ENCODE measurements around the gene SLC7A5.
"Not testable (repeated sequence)": the region's sequence is repeated elsewhere in the genome, so short reads cannot be mapped to it uniquely, and the experiment has no call there.

SLC7A5 gene

GRCh38 chr16:87860553-87861299 lies 8.6 kb downstream of the SLC7A5 start:
- no peak for DNase-seq

GRCh38 chr16:87858151-87858993 lies 10.9 kb downstream of the SLC7A5 start:
- DNase-seq = not testable (repeated sequence)

- DNase-seq = no peak
Measured at GRCh38 chr16:87856791-87857228, 12.5 kb downstream of the SLC7A5 start.

GRCh38 chr16:87855852-87856715 lies 13.2 kb downstream of the SLC7A5 start:
- no peak for DNase-seq

GRCh38 chr16:87854907-87855683 lies 14.2 kb downstream of the SLC7A5 start:
- no peak for DNase-seq

GRCh38 chr16:87854053-87854906 lies 15.0 kb downstream of the SLC7A5 start:
- DNase-seq = no peak

- peak; percentile 33 to 66 (median 47) for DNase-seq
Measured at GRCh38 chr16:87853411-87854052, 15.8 kb downstream of the SLC7A5 start.

GRCh38 chr16:87851601-87852000 lies 17.7 kb downstream of the SLC7A5 start:
- no peak for DNase-seq

- no peak for DNase-seq
Measured at GRCh38 chr16:87851141-87851587, 18.1 kb downstream of the SLC7A5 start.

- peak; percentile 22 to 78 (median 64) for DNase-seq
Measured at GRCh38 chr16:87850009-87851006, 19.0 kb downstream of the SLC7A5 start.

GRCh38 chr16:87849419-87850008 lies 19.8 kb downstream of the SLC7A5 start:
- no peak for DNase-seq

GRCh38 chr16:87848676-87849345 lies 20.5 kb downstream of the SLC7A5 start:
- DNase-seq = no peak

GRCh38 chr16:87847785-87848675 lies 21.3 kb downstream of the SLC7A5 start:
- no peak for DNase-seq

GRCh38 chr16:87847467-87847784 lies 21.9 kb downstream of the SLC7A5 start:
- no peak for DNase-seq

- no peak for DNase-seq
Measured at GRCh38 chr16:87846705-87847466, 22.4 kb downstream of the SLC7A5 start.

- no peak for DNase-seq
Measured at GRCh38 chr16:87845807-87846619, 23.3 kb downstream of the SLC7A5 start.
